SK-N-DZ (cell line): Measurements from ENCODE around the gene RAD54L.
"Not testable (repeated sequence)": the region's sequence is repeated elsewhere in the genome, so short reads cannot be mapped to it uniquely, and the experiment has no call there.

Source experiments
- DNase-seq: peaks from one replicate; pipeline ENCODE4 v3.0.0-alpha.2; 2015; ENCODE audit warnings: low spot score

Gene RAD54L

DNA sequence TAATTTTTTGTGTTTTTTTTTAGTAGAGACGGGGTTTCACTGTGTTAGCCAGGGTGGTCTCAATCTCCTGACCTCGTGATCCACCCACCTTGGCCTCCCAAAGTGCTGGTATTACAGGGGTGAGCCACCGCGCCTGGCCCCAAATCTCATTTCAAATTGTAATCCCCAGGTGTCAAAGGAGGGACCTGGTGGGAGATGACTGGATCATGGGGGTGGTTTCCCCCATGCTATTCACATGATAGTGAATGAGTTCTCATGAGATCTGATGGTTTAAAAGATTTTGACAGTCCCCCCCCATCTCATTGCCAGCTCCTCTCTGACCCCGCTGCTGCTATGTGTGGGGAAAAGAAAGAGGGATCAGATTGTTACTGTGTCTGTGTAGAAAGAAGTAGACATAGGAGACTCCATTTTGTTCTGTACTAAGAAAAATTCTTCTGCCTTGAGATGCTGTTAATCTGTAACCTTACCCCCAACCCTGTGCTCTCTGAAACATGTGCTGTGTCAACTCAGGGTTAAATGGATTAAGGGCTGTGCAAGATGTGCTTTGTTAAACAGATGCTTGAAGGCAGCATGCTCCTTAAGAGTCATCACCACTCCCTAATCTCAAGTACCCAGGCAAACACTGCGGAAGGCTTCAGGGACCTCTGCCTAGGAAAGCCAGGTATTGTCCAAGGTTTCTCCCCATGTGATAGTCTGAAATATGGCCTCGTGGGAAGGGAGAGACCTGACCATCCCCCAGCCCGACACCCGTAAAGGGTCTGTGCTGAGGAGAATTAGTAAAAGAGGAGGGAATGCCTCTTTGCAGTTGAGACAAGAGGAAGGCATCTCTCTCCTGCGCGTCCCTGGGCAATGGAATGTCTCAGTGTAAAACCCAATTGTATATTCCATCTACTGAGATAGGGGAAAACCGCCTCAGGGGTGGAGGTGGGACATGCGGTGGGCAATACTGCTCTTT, 72.7 kb downstream of the RAD54L start:
- not testable (repeated sequence) for DNase-seq

DNA sequence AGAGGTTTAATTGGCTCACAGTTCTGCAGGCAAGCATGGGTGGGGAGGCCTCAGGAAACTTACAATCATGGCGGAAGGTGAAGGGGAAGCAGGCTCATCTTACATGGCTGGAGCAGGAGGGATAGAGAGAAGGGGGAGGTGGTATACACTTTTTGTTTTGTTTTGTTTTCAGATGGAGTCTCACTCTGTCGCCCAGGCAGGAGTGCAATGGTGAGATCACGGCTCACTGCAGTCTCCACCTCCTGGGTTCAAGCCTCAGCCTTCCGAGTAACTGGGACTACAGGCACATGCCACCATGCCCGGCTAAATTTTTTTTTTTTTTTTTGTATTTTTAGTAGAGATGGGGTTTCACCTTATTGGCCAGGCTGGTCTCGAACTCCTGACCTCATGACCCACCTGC, 74.6 kb downstream of the RAD54L start:
- not testable (repeated sequence) for DNase-seq

DNA sequence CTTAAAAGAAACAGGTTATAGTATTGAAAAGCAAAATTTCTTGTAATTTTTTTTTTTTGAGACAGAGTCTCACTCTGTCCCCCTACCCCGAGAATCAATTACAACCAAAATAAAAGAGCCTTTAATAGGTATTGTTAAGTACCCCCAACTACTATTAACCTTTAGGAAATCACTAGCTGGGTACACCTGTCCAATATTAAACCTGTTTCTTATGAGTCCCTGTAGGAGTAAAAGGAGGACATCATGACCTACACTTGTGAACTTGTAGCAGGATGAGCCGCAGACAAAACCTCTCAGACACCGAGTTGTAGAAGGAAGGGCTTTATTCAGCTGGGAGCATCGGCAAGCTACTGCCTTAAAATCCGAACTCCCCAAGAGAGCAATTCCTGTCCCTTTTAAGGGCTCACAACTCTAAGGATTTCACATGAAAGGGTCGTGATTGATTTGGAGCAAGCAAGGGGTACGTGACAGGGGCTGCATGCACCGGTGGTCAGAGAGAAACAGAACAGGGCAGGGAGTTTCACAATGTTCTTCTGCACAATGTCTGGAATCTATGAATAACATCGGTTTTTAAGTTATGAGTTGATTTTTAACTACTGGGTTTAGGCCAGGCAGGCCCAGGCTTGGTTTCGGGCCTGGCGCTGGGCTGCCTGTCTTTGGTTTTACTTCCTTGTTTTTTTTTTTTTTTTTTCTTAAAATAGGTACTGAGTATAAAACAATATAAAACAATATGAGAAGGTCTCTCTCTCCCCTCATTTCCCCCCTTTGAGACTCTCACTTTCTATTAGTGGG, 77.9 kb downstream of the RAD54L start:
- DNase-seq: not testable (repeated sequence)
